HG02623 (cell line): ENCODE measurements around the gene MYO5B.

Experiments
- ATAC-seq: cut with Tn5 transposase; IDR thresholded peaks from one replicate; pipeline ENCODE4 v1.9.1; 2021; ENCODE audit warnings: moderate library complexity; ENCODE audit not compliant: unreplicated experiment

MYO5B gene

DNA sequence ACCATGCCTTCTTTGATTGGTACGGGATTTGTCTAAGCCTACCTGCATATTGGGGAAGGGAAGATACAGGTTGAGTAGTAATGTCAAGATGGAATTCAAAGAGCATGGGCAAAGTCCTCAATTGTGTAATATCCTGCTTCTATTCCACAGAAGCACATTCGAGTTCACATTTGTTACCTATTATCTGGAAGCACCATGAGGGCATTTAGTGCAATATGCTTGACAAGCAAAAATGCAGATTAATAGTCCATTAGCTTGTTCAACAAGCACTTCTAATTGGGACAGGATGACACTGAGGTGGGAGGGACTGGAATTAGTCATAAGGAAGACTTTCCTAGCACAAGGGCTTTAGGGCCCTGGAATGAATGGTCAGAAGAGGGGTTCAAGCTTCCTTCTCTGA lies 40.5 kb downstream of the MYO5B start:
- ATAC-seq: no peak

GRCh38 chr18:50152900-50153299 lies 42.0 kb downstream of the MYO5B start:
- no peak for ATAC-seq

- ATAC-seq: no peak
Observed at GRCh38 chr18:50151926-50152325, 43.0 kb downstream of the MYO5B start.

DNA sequence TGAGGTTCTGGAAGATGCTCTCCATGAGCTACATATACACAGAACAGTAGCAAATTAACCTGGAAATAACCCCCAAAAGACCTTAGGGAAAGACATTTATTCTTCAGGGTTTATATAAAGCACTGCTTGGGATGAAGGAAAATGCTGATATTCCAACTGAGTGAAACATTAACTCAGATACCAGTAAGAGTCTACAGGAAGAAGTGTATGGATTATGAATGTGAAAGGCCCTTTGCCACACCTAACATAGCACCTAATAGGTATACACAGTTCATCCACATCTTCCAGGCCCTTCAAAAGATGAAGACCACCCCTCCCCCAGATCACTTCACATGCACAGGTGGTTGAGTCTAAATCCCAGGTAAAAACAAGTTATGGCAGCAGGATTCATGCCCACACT lies 50.4 kb downstream of the MYO5B start:
- no peak for ATAC-seq

- ATAC-seq: no peak
Observed at GRCh38 chr18:50143886-50144285, 51.1 kb downstream of the MYO5B start.

- no peak for ATAC-seq
Observed at GRCh38 chr18:50143294-50143693, 51.7 kb downstream of the MYO5B start.

DNA sequence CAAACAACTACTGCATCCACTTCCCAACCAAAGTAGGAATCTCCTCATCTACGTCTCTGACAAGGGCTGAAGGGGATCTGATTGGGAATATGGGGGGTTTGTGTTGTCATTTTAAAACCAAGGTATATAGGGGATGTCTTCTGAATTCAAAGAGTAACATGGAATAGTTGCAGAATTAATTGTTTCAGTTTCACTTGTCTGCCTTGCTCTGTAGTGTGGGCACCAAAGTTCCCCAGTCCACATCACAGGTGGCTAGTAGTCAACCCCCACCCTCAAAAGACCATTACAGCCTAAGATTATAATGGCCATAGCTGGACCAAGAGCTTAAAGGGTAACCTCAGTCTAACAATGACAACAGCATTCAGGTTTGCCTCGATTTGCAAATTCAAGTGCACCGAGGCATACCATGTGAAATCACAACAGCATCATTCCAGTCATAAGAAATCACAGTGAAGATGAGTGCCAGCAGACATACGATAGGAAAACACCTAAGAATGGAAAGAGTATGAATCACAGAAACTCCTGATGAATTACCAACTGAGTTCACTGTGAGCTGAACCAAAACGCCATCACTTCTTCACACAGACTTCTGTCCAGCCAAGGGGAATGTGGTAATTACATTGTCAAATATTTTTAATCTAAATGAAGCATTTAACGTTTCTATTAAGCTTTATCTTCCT lies 52.4 kb downstream of the MYO5B start:
- ATAC-seq: no peak

DNA sequence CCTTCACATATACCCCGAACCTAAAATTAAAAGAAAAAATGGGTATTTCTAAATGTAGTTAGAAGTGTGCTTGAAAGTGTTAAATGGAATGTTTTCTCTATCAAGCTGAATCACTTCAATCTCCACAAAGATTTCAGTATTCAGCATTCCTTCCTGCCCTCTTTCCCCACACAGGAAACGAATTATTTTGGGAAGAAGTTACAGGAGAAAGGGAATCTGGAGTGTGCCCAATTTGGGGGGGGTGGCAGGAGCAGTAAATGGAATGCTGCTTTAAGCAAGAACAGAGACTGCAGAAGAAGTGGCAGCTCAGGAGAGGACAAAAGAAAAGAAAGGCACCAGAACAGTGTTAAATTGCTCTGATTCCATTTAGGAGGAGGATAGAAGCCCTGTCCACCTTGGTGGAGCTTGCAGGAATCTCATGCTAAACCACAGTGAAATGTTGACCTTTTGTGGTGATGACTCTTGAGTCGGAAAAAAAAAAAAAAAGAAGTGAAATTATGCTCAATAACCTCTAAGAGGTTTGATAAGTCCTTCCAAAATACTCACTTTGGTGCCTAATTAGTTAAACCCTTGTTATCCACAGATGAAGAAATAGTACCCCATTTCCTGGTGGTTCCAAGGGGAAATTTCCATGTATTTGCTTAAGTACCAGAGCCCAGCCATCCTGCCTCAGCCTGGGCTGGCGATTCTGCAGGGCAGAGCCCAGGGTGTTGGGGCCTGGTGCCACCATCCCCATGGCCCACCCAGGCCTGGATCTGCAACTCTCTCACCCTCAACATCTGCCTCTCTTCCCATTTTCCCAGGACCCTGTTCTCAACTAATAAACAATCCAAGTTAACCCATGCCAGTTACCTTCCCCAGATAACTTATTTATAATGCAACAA lies 56.5 kb downstream of the MYO5B start:
- no peak for ATAC-seq

GRCh38 chr18:50135903-50136302 lies 59.0 kb downstream of the MYO5B start:
- no peak for ATAC-seq

- no peak for ATAC-seq
Observed at GRCh38 chr18:50133526-50133925, 61.4 kb downstream of the MYO5B start.

DNA sequence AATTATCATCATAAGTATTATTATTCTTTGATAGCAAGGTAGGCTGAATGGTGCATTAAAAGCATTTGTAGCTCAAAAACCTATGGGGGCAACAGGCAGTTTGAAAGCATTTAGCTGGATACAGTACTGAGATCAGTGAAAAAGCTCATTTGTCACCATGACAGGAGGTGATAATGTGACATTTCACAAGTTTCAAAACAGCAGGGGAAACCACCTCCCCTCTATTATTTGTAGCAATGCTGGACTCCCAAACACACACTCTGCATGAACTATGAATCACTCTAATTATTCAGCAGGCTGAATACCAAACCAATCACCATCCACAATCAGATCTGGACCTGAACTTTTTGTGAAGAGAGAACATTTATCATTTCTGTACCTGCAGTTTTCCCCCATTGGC lies 63.4 kb downstream of the MYO5B start:
- ATAC-seq: no peak

DNA sequence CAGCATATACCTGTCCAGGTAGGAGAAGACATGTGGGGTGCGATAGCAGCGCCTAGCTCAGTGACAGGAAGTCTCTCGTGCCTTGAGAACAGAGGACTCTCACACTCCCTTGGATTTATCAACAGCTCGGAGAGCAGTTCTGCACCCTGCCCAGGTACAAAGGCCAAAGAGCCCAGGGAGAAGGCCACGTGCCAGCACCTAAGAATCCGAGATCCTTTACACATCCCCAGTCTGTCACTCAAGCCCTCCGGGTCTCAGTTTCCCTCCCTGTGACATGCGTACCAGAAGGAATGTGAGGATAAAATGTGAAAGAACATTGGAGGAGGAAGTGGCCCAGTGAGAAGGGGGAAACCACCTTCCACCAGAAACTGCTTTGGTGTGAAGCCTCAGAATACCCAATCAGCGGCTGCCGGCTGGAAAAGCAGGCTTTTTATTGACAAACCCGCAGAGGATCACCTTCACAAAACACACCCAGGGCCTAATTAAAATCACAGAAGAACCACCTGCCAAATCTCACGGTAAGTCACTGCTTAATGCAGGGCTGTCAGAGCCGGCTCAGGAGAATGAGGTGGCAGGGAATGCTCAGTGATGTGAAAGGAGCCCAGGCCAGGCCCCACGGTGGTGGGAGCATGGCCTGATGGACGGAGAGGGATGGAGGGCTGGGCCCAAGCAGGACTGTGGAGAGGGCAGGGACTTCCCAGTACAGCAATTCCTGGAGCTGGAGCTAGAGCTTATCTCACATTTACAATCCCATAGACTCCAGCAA lies 66.3 kb downstream of the MYO5B start:
- no peak for ATAC-seq

GRCh38 chr18:50127516-50128210 lies 67.3 kb downstream of the MYO5B start:
- ATAC-seq: no peak

DNA sequence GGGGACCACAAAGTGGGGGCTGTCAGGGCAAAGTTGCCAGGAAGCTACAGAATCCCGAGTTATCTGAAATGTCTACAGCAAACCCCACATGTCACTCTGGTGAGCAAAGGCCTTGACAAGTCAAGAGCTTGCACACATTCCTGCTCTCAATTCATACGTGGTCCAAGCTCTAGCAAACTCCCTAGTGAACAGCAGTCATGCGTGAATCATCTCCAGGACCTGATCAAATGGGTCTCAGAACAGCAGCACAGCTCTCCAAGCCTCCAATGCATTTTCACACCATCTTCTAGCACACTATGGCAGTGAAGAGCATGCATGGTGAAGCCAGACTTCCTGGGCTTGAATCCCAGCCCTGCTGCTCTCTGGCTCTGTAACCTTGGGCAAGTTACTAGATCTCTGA lies 68.5 kb downstream of the MYO5B start:
- ATAC-seq: no peak

DNA sequence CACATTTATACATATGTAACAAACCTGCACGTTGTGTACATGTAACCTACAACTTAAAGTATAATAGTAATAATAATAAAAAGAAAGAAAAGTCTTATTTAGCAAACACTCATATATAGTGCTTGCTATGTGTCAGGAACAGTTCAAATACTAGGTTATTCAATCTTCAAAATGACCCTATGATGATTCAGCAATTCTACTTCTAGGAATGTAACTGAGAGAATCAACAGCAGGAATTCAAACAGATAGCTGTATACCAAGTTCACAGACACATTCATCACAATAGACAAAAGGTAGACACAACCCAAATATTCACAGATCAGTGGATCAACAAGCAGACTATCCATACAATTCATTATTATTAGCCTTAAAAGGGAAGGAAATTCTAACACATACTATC lies 69.5 kb downstream of the MYO5B start:
- ATAC-seq: no peak

GRCh38 chr18:50119296-50119695 lies 75.7 kb downstream of the MYO5B start:
- no peak for ATAC-seq

GRCh38 chr18:50117863-50118262 lies 77.1 kb downstream of the MYO5B start:
- ATAC-seq: no peak

DNA sequence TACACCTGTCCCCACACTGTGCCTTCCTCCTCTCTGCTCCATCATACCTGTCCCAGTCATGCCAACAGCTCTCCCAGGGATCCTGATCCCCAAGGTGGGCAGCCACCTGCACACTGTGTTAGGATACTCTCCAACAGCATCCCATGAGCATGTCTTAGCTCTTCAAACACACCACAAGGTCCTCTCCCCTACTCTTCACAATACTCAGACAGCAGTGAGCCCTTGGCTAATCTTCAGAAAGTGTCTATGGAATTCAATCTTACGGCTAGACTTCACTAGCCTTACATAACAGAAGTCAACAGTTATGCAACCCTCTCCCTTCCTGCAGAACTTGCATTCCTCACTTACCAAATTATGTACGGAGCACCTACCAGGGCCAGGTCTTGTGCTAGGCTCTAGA lies 79.9 kb downstream of the MYO5B start:
- no peak for ATAC-seq

GRCh38 chr18:50114448-50114847 lies 80.5 kb downstream of the MYO5B start:
- no peak for ATAC-seq

GRCh38 chr18:50113726-50114125 lies 81.2 kb downstream of the MYO5B start:
- no peak for ATAC-seq

DNA sequence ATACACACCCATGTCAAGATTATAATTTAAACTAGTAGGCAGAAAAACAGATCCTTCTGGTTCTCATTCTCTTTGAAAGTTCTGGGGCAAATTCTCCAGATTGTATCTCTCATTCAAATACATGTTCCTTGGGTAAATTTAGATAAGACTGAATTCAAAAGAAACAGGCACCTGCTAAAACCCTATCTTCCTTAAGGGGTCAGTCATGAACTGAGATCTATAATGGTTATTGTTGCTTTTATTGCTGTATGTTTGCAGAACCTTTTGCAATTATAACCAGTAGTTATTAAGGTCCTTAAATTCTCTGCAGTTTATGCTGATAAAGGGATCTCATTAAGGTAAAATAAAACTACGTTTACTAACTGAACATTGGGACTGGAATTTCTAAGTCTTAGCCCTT lies 83.5 kb downstream of the MYO5B start:
- ATAC-seq: no peak
